Mammary epithelial cell (primary cell): ENCODE data around the gene ALDH2.

Experiments used
- EZH2 ChIP-seq: IDR thresholded peaks from 2 replicates; pipeline ENCODE4 v1.6.1; 2012; ENCODE audit warnings: low read length, inconsistent platforms, borderline replicate concordance
- TF ChIP-seq, protein P1 (sequence below), 2 donors: IDR thresholded peaks in 1 of 2; conservative IDR thresholded peaks in 1 of 2; 2 replicates each; pipeline ENCODE4 v1.5.1; 2011 to 2012; ENCODE audit warnings: inconsistent platforms in 2 of 2, low read length in 2 of 2, mild to moderate bottlenecking in 2 of 2, control low read depth in 1 of 2, low read depth in 1 of 2; ENCODE audit not compliant: insufficient read depth in 1 of 2; ENCODE audit errors: extremely low read depth in 1 of 2

DNA sequence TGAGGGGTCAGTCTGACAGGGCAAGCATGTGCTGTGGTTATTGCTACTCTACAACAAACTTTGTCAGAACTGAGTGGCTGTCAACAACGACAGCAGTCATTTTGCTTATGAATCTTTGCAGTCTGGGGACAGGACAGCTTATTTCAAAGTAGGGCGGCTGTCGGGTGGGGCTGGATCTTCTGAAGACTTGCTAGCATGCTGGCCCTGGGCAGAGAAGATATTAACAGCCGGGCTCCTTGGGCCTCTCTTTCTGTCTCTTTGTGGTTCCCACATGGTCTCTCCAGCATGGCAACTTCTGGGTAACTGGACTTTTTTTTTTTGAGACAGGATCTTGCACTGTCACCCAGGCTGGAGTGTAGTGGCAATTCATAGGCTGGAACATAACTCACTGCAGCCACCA, 33.9 kb upstream of the ALDH2 start:
- TF ChIP-seq, protein P1, sequence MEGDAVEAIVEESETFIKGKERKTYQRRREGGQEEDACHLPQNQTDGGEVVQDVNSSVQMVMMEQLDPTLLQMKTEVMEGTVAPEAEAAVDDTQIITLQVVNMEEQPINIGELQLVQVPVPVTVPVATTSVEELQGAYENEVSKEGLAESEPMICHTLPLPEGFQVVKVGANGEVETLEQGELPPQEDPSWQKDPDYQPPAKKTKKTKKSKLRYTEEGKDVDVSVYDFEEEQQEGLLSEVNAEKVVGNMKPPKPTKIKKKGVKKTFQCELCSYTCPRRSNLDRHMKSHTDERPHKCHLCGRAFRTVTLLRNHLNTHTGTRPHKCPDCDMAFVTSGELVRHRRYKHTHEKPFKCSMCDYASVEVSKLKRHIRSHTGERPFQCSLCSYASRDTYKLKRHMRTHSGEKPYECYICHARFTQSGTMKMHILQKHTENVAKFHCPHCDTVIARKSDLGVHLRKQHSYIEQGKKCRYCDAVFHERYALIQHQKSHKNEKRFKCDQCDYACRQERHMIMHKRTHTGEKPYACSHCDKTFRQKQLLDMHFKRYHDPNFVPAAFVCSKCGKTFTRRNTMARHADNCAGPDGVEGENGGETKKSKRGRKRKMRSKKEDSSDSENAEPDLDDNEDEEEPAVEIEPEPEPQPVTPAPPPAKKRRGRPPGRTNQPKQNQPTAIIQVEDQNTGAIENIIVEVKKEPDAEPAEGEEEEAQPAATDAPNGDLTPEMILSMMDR (conservative IDR thresholded peaks at IDR 0.05 in 1 of 2, IDR thresholded peaks at IDR 0.05 in 1 of 2; ENCODE audit: extremely low read depth in 1 of 2, insufficient read depth in 1 of 2, low read depth in 1 of 2, low read length in 2 of 2), result no peak
- no peak for TF ChIP-seq EZH2
